SK-N-MC (cell line): ENCODE data around the gene CACNA2D1.

Experiments
- DNase-seq: peaks from one replicate; pipeline ENCODE4 v3.0.0-alpha.2; 2011; ENCODE audit warnings: low read depth, low spot score
- H3K27ac ChIP-seq: fragments of 200-600 bp; sonication (generic); 2 replicates; pipeline ENCODE4 v1.5.1; 2016; ENCODE audit warnings: mixed run types
- H3K36me3 ChIP-seq: fragments of 200-600 bp; sonication (generic); 2 replicates; pipeline ENCODE4 v1.6.1; 2017; ENCODE audit warnings: antibody characterized with exemption, low read length, mixed read lengths; ENCODE audit not compliant: insufficient read depth
- H3K4me3 ChIP-seq: fragments of 200-600 bp; sonication (generic); 2 replicates; pipeline ENCODE4 v1.5.1; 2016
- H3K9ac ChIP-seq: fragments of 200-600 bp; sonication (generic); 2 replicates; pipeline ENCODE4 v1.8.0; 2017; ENCODE audit warnings: mixed run types, mixed read lengths; ENCODE audit not compliant: insufficient read length
- H3K9me3 ChIP-seq: fragments of 200-600 bp; sonication (generic); 2 replicates; pipeline ENCODE4 v1.6.1; 2017; ENCODE audit warnings: low read depth, mild to moderate bottlenecking, antibody characterized with exemption, low read length, moderate library complexity, mixed read lengths
- EZH2 ChIP-seq: fragments of 200-600 bp; sonication (generic); IDR thresholded peaks from one replicate; pipeline ENCODE4 v1.6.1; 2017; ENCODE audit warnings: antibody characterized with exemption
- FOXP2 ChIP-seq: optimal IDR thresholded peaks from 2 replicates; pipeline ENCODE3; 2011; ENCODE audit warnings: mild to moderate bottlenecking, moderate library complexity; ENCODE audit not compliant: insufficient read depth; ENCODE audit errors: extremely low read length, control extremely low read depth
- POLR2AphosphoS5 ChIP-seq: IDR thresholded peaks from 2 replicates; pipeline ENCODE4 v1.6.1; 2012; ENCODE audit warnings: mild to moderate bottlenecking, low read depth, low read length, borderline replicate concordance

CACNA2D1 gene

DNA sequence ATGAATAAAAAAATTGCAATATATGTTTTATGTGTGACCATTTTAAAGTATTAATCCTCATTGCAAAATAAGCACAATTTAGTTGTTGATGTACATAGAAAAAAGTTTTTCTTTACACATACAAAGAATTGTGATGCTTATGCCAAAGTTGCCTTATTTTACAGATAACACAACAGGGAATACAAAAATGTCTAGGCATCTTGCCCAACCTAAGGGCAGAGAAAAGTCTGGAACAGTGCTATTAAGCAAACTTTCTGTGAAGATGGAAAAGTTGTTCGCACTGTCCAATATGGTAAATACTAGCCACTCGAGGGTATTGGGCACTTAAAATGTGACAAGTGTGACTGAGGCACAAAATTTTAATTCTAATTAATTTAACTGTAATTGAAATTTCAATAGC lies 483.6 kb downstream of the CACNA2D1 start:
- Histone ChIP-seq H3K9me3 (no peaks in the 10 kb centered on the region), H3K9ac (no peak overlapping the region), H3K4me3 (no peak overlapping the region), H3K36me3 (peaks cover 8% of the 10 kb centered on the region), H3K27ac (no peak overlapping the region)
- DNase-seq: no peak
- TF ChIP-seq EZH2: no peak

DNA sequence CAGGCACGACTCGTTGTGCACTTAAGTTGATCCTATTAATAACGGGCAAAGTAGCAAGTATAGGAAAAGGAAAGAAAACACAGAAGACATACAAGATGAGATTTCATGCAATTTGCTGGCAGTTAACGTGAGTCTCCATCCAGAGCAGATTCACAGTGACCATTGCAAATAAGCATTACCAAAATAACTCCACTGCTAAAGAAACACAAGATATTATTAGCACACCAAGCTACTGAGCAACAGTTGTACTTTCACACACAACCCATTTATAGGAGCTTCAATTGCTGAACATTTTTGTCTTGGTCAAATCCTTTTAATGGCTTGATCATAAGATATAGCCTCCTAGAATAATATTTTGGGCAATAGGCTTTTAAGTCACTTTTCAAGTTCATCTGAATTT lies 486.1 kb downstream of the CACNA2D1 start:
- no peak for TF ChIP-seq POLR2AphosphoS5
- TF ChIP-seq EZH2: no peak
- no peak for TF ChIP-seq FOXP2
- H3K36me3 ChIP-seq: no peaks in the 10 kb centered on the region
- H3K4me3 ChIP-seq: no peak overlapping the region
- H3K9ac ChIP-seq: no peak overlapping the region
- H3K27ac ChIP-seq: no peak overlapping the region
- no peaks in the 10 kb centered on the region for H3K9me3 ChIP-seq
- DNase-seq: no peak

DNA sequence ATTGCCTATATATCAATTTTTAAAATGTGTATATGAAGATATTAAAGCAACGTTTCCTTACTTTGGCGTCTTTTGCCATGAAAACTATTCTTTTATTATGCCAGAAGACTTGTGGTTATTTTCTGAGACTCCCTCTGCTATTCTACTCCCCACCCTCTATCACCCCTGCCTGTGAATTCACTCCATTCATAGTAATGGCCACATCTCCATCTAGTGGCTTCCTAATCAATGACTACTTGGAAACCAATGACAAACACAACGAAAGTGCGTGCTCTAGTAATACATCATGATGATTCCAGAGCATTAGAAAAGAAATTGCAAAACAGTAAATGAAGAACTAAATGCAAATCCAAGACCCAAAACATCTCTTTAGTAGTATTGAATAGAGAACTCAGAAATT lies 487.1 kb downstream of the CACNA2D1 start:
- H3K36me3 ChIP-seq: no peaks in the 10 kb centered on the region
- H3K9ac ChIP-seq: no peak overlapping the region
- TF ChIP-seq EZH2: no peak
- no peak for TF ChIP-seq FOXP2
- TF ChIP-seq POLR2AphosphoS5: no peak
- DNase-seq: peak; percentile 8
- H3K27ac ChIP-seq: no peak overlapping the region
- H3K4me3 ChIP-seq: no peak overlapping the region
- no peaks in the 10 kb centered on the region for H3K9me3 ChIP-seq

DNA sequence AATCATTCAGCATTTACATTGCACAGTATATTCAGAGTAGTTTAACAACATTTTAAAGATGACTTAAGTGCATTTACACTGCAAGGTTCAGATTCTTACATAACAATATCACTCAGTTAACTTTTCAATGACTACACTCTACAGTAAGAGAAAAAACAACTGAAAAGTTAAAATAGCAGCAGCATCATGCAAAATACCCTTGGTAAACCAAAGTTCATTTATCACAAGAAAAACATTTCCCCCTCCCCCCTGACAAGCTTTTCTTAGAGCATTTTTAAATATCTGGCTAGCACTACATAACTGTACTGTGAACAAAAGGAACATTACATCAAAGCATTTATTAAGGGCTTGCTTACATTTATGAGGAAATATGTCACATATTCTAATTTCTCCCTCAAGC lies 494.3 kb downstream of the CACNA2D1 start:
- TF ChIP-seq EZH2 (no peak), FOXP2 (no peak), POLR2AphosphoS5 (no peak)
- H3K27ac ChIP-seq: no peak overlapping the region
- no peaks in the 10 kb centered on the region for H3K36me3 ChIP-seq
- DNase-seq: no peak
- no peaks in the 10 kb centered on the region for H3K9me3 ChIP-seq
- H3K9ac ChIP-seq: no peak overlapping the region
- H3K4me3 ChIP-seq: no peak overlapping the region

DNA sequence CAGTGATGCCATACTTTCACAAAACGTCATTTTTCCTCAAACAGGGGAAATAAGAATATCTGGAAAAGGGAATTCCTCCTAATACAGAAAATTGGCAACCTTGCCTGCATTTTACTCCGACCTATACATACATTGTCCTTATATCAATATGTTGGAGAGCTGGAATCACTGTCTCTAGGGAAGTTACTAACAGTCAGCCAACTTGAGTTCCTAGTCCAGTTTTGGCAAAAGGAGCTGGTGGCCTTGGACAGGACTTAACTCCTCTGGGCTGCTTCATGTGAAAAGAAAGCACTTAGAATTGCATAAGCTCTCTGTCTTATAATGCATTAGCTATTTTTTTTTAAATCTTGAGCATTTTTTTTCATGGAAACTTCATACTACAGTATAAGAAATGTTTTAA lies 499.5 kb downstream of the CACNA2D1 start:
- Histone ChIP-seq H3K27ac (no peak overlapping the region), H3K9me3 (no peaks in the 10 kb centered on the region), H3K36me3 (no peaks in the 10 kb centered on the region), H3K4me3 (no peak overlapping the region), H3K9ac (no peak overlapping the region)
- TF ChIP-seq POLR2AphosphoS5 (no peak), FOXP2 (no peak), EZH2 (no peak)
- no peak for DNase-seq

DNA sequence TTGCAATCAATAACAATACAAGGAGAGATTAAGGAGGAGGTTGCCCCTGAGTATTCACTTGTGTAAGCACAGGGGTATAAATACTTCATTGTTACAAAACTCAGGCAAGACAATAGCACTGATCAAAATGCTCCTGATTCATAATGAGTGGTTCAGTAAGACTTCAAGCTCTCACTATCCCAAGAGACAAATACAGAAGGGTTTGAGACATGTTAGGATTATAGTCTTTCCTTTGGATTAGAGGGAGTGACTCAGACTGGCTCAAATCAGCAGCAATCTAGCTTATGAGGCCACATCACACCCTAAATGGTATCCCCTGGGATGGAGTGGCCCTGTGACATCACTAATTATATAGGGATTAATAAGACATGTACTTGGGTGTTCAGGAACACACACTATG lies 506.5 kb downstream of the CACNA2D1 start:
- Histone ChIP-seq H3K9ac (no peak overlapping the region), H3K27ac (no peak overlapping the region), H3K4me3 (no peak overlapping the region), H3K9me3 (no peaks in the 10 kb centered on the region), H3K36me3 (no peaks in the 10 kb centered on the region)
- TF ChIP-seq EZH2 (no peak), FOXP2 (no peak), POLR2AphosphoS5 (no peak)
- DNase-seq: no peak

DNA sequence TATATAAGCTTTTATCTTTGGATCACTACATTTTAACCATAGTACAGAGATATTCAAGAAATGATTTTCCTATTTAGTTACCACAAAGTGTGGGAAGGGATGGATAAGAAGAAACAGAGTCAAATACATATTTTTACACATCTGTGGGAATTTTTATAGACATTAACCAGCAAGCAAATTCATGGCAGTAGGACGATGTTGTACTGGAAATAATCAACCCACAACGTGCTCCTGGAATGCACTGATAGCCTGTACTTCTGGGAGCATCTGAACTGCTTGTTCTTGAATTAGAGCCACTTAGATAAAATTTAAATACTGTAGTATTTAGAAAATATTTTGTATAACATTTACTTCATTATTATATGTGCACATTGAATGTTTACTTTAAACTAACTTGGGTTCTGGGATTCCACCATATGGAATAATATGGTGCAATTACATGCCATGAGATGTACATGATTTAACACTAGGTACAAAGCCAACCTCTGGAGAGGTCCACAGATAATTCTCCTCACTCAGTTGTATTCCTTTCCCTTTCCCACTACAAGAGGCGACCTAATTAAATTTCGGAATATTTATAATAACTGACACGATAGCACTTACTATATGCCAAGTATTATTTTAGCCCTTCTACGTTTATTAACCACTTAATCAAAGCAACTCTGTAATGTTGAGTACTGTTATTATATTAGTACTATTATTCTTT lies 508.8 kb downstream of the CACNA2D1 start:
- Histone ChIP-seq H3K4me3 (no peak overlapping the region), H3K27ac (no peak overlapping the region), H3K36me3 (no peaks in the 10 kb centered on the region), H3K9me3 (no peaks in the 10 kb centered on the region), H3K9ac (no peak overlapping the region)
- no peak for DNase-seq
- TF ChIP-seq EZH2 (no peak), FOXP2 (no peak), POLR2AphosphoS5 (no peak)

DNA sequence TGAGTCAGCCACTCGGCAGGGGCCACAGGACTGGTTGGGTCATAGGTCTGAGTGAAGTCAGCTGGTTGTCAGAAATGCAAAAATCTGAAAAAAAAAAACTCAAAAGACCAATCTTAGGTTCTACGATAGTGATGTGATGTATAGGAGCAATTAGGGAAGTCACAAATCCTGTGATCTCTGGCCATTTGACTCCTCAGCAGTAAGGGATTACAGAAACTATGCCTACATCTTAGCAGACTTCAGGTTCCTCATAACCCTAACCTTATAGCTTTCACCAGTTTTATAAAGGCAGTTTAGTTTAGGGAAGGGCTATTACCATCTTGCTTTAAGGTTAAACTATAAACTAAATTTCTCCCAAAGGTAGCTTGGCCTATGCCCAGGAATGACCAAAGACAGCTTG lies 510.6 kb downstream of the CACNA2D1 start:
- H3K4me3 ChIP-seq: no peak overlapping the region
- TF ChIP-seq POLR2AphosphoS5 (no peak), FOXP2 (no peak), EZH2 (no peak)
- DNase-seq: no peak
- no peaks in the 10 kb centered on the region for H3K9me3 ChIP-seq
- H3K36me3 ChIP-seq: no peaks in the 10 kb centered on the region
- no peak overlapping the region for H3K9ac ChIP-seq
- H3K27ac ChIP-seq: no peak overlapping the region

DNA sequence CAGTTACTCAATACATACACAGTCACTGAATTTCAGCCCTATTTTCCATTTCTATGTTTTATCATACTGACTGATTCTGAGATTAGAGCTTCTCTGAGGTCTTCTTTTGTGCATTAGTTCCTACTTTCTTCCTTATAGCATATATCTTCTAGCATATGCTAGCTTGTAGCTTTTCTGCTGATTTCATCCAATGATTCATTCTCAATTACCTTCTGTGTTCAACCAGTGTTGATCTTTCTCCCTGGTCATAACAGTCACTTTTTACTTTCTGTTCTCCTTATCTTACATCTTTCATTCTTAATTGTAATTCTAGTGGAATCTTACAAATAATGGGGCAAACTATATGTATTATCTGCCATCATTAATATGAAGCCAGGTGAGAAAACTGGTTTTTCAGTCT lies 514.2 kb downstream of the CACNA2D1 start:
- Histone ChIP-seq H3K36me3 (no peaks in the 10 kb centered on the region), H3K9me3 (no peaks in the 10 kb centered on the region), H3K4me3 (no peak overlapping the region), H3K27ac (no peak overlapping the region), H3K9ac (no peak overlapping the region)
- DNase-seq: no peak
- no peak for TF ChIP-seq POLR2AphosphoS5
- no peak for TF ChIP-seq EZH2
